A549 treated with Mapracorat at 1 μM for 4 hours (cell line): ENCODE results near the gene KLHL22. TPM values are rescaled to one million over a fixed set of nuclear protein-coding genes. Genes with fewer than 3 reads are reported as not detected.

ENCODE experiments used
- total RNA-seq: library from RNA; stranded (reverse); fragments of 200-300 nt; extraction: Qiagen RNA extraction; gene quantifications from 5 replicates; pipeline ENCODE4 v1.2.3, GENCODE V29; 2022

The KLHL22 gene
- 8.8 to 12.6 TPM (median 10.1 TPM) in 5 replicates for total RNA-seq

GRCh38 chr22:20494978-20495860, at the start of gene KLHL22:
Gene KLHL22 (minus strand): TSS chr22:20495795. CDS start chr22:20489211, 6,584 bp downstream.

GRCh38 chr22:20507253-20508066, 11.9 kb upstream of the KLHL22 start, which contains the start of gene MED15:
Gene MED15 (plus strand): TSS chr22:20507610. CDS start chr22:20507679, 69 bp downstream.

DNA sequence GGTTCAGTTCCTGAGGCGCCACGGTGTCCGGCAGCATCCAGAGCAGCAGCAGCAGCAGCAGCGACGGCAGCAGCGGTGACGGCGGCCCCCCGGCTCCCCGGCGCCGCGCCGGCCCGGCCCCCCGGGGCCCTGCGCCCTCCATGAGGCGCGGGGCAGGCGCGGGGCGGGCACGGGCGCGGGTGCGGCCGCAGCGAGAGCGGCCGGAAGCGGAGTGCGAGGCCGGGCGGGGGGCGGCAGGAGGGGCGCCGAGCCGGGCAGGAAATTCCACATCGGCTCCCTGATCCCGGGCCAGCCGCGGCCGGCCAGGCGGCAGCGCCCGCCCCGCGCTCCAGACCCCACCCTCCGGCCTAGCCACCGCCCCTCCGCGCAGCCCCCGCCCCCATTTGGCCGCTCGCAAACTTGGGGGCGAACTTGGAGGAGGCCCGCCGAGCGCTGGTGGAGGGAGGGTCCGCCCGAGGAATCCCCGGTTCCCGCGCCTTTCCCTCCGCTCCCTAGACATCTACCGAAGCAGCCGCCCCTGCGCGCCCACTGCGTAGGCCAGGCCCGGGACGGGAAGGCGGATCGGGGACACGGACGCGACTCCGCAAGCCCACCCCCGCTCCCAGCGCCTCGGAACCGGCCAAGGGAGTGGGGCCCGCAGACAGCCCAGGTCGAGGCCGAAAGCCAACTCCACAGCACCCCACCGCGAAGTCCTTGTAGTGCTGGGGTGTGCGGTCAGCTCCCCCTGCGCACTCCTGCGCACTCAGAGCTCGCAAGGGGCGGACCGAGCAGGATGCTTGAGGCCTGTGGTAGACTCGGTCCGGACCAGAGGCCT, 57.8 kb downstream of the KLHL22 start, which contains the start of gene SCARF2:
Gene SCARF2 (minus strand): TSS at position 213 of the 814 bp plus-strand sequence. CDS start 71 bp downstream, at position 142.

DNA sequence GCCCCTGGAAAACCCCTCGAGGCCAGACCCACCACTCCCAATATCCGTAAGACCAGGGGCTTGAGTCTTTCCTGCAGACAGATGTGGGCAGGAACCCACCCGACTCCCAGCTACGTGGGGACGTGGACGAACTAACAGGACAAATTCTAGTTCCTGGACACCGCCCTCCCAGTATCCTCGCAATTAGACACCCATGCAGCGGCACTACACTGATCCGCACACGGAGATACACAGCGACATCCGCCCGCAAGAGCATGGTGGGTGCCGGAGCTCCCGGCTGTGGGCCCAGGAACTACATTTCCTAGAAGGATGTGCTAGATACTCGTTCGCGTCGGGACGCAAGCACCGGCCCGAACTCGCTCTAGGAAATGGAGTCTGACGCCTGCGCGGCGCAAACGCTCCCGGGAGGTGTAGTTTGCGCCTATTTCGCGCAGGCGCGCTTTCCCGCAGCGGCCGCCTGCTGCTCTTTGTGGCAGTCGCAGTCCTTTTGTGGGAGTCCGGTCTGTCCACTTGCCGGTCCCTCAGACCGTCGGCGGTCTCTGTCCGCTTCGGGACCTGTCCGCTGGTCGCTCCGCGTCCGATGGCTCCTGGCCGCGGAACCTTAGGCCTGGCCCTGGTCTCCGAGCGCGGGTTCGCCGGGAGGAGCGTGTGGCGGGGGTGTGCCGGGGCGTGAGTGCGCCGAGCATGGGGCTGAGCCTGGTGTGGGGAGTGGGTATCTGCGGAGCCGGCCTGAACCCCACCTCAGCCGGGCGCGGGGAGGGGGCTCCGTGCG, 101.7 kb downstream of the KLHL22 start, which contains the start of gene ZNF74:
Gene ZNF74 (plus strand): TSS at position 447 of the 772 bp plus-strand sequence. CDS start 478 bp downstream, outside the sequence.

Other genes with a start within 250 kb of the KLHL22 start
- 7.0 to 14.6 TPM (median 12.4 TPM) in 5 replicates for gene RTN4R, start 227.5 kb downstream of the KLHL22 start, total RNA-seq
- gene DGCR6L, start 175.7 kb downstream of the KLHL22 start, total RNA-seq, result 29.3 to 45.2 TPM (median 44.0 TPM) in 5 replicates
- gene ZNF74, start 101.6 kb downstream of the KLHL22 start, total RNA-seq, result 4.8 to 7.1 TPM (median 5.8 TPM) in 5 replicates
- 0.83 to 1.2 TPM (median 0.97 TPM) in 5 replicates for gene SCARF2, start 58.0 kb downstream of the KLHL22 start, total RNA-seq
- gene MED15, start 11.8 kb upstream of the KLHL22 start, total RNA-seq, result 51.1 to 62.6 TPM (median 60.3 TPM) in 5 replicates